Activated CD4-positive, alpha-beta T cell treated with anti-CD3 and anti-CD28 coated beads, Interleukin-2, amount 10 ng/mL, durations not matched to agents 7 days and 5 days (primary cell): Measurements from ENCODE around the gene SPTBN4. TPM values are rescaled to one million over a fixed set of nuclear protein-coding genes. Genes with fewer than 3 reads are reported as not detected.

ENCODE experiments used
- CTCF ChIA-PET: fragments of 350-600 bp; sonication (Branson Sonifier 250); formaldehyde crosslinking; loops from one replicate; lab custom pipeline; 2021; ENCODE audit warnings: antibody characterized with exemption; lab: Charles Lee
- POLR2A ChIA-PET: fragments of 350-600 bp; sonication (Branson Sonifier 250); formaldehyde crosslinking; loops from one replicate; lab custom pipeline; 2021; ENCODE audit warnings: antibody characterized with exemption; lab: Charles Lee
- DNase-seq: peaks from one replicate; pipeline ENCODE4 v3.0.0-alpha.2; 2020
- H3K27ac Mint-ChIP-seq: one replicate; pipeline ENCODE4 v1.8.0; 2021; ENCODE audit warnings: mild to moderate bottlenecking, moderate library complexity, mixed read lengths
- H3K27me3 Mint-ChIP-seq: one replicate; pipeline ENCODE4 v1.8.0; 2021; ENCODE audit warnings: mixed read lengths
- H3K36me3 Mint-ChIP-seq: one replicate; pipeline ENCODE4 v1.8.0; 2021; ENCODE audit warnings: low read depth, mixed read lengths
- H3K4me1 Mint-ChIP-seq: one replicate; pipeline ENCODE4 v1.8.0; 2021; ENCODE audit warnings: mixed read lengths
- H3K4me3 Mint-ChIP-seq: one replicate; pipeline ENCODE4 v1.8.0; 2021; ENCODE audit warnings: mild to moderate bottlenecking, moderate library complexity, mixed read lengths
- H3K9me3 Mint-ChIP-seq: one replicate; pipeline ENCODE4 v1.8.0; 2021; ENCODE audit warnings: mixed read lengths
- total RNA-seq, 2 experiments: library from RNA; stranded (reverse); gene quantifications; one replicate each; pipeline ENCODE4 v1.2.3, GENCODE V29; 2021

Gene SPTBN4
- total RNA-seq, 2 experiments from 2014 or later: 0.23 to 0.50 TPM

DNA sequence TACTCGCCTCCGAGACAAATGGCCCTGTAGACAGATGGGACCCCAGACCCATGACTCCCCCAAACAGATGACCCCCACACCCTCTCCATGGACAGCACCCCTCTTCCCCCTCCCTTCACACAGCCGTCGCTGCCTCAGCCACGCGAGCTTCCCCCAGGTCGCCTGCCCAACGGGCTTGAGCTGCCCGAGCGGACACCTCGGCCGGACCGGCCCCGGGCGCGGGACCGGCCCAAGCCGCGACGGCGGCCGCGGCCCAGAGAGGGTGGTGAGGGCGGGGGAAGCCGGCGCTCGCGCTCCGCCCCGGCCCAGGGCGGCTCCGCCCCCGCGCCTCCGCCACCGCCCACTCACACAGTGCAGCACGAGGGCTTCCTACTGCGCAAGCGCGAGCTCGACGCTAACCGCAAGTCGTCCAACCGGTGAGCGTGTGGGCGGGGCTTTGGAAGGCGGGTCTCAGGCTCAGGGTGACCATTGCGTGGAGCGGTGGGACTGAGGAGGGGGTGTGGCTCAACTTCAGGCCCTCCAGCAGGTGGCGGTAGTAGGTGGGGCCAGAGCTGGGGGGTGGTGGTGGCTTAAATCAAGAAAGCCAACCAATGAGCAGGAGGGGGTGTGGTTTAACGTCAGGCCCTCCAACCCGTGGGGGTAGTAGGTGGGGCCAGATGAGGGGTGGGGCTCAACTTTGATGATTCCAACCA, 103.7 kb downstream of the SPTBN4 start:
- Mint-ChIP-seq H3K4me1 (peaks cover 20% of the 10 kb centered on the region), H3K9me3 (peaks cover 3% of the 10 kb centered on the region), H3K4me3 (peak overlapping the region; percentile 65), H3K36me3 (no peaks in the 10 kb centered on the region), H3K27ac (peak overlapping the region; percentile 77), H3K27me3 (peaks cover 31% of the 10 kb centered on the region)
- ChIA-PET POLR2A (no interaction called here), CTCF (interaction anchor here (0.6 to 1.8 kb wide), 9 partner anchors 11 to 106 kb away, joined by 3 to 7 read pairs (median 3); no protein-coding TSS in a partner anchor)
- DNase-seq: peak; percentile 98

DNA sequence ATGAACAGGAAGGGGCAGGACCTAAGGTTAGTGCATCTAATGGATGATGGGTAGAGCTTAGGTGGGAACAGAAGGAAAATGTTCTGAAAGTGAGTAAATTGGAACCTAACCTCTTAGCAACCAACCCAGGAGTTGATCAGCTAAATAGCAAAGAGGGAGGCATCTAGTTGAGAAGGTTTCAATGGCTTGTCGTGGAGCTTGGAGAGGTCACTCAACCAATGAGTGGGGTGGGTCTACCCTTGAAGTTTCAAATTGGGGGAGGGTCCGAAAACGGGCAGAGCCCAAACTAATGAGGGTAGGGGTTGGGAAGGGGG, 104.2 kb downstream of the SPTBN4 start:
- H3K36me3 Mint-ChIP-seq: no peaks in the 10 kb centered on the region
- ChIA-PET CTCF (interaction anchor here (0.7 to 1.8 kb wide), 8 partner anchors 11 to 106 kb away, joined by 3 to 7 read pairs (median 3); no protein-coding TSS in a partner anchor), POLR2A (no interaction called here)
- peak overlapping the region; percentile 77 for H3K27ac Mint-ChIP-seq
- H3K4me3 Mint-ChIP-seq: peak overlapping the region; percentile 65
- peaks cover 3% of the 10 kb centered on the region for H3K9me3 Mint-ChIP-seq
- H3K4me1 Mint-ChIP-seq: peaks cover 21% of the 10 kb centered on the region
- H3K27me3 Mint-ChIP-seq: peaks cover 30% of the 10 kb centered on the region
- no peak for DNase-seq

DNA sequence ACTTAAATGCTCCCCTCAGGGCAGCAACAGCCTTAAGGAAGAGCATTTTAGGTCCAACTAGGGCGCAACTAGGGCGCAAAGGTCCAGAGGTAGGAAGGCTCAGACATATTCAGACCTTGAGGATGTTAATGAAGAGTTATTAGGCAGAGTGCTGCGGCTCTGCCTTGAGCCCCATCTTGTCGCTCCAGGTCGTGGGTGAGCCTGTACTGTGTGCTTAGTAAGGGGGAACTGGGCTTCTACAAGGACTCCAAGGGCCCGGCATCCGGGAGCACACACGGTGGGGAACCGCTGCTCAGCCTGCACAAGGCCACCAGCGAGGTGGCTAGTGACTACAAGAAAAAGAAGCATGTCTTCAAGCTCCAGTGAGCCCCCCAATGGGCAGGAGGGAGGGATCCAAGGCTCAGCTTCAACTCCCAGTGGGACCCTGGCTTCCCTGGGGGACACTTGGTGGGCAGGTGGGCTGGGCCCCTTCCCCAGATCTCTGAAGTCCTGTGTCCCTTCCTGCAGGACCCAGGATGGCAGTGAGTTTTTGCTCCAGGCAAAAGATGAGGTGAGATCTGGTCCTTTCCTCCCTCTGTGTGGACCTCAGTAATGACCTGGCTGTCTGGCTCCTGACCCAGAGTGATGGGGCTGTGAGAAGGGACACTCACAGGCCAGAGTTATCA, 105.2 kb downstream of the SPTBN4 start:
- POLR2A ChIA-PET: no interaction called here
- peaks cover 24% of the 10 kb centered on the region for H3K27me3 Mint-ChIP-seq

DNA sequence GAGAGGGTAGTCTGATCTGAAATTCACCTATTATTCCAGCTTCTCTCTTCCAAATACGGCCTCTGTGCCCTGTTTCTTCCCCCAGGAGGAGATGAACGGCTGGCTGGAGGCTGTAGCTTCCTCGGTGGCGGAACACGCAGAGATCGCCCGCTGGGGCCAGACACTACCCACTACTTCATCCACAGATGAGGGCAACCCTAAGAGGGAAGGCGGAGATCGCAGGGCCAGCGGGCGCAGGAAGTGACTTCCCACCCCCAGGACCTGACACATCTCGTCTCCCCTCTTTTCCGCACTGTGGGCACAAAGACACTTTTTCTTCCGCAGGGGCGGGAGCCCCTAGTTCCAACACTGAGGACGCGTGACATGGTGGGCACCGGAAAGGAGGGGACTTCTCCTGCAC, 108.5 kb downstream of the SPTBN4 start:
- peak overlapping the region; percentile 22 for H3K4me3 Mint-ChIP-seq
- H3K27ac Mint-ChIP-seq: no peak overlapping the region
- peaks cover 12% of the 10 kb centered on the region for H3K36me3 Mint-ChIP-seq
- DNase-seq: no peak
- no peaks in the 10 kb centered on the region for H3K27me3 Mint-ChIP-seq
- CTCF ChIA-PET: interaction anchor here (0.5 kb wide), 1 partner anchor 70 kb away, joined by 4 read pairs; no protein-coding TSS in a partner anchor
- peaks cover 3% of the 10 kb centered on the region for H3K9me3 Mint-ChIP-seq
- peaks cover 31% of the 10 kb centered on the region for H3K4me1 Mint-ChIP-seq
- POLR2A ChIA-PET: interaction anchor here (0.6 kb wide), 1 partner anchor 227 kb away, joined by 4 read pairs; the partner anchor contains the start of gene PLD3

More for the DNA sequence above, 105.2 kb downstream of the SPTBN4 start:
- CTCF ChIA-PET: interaction anchor here (1.5 to 1.8 kb wide), 2 partner anchors 10 to 31 kb away, joined by 4 to 7 read pairs; no protein-coding TSS in a partner anchor
- Mint-ChIP-seq H3K27ac (no peak overlapping the region), H3K9me3 (peaks cover 3% of the 10 kb centered on the region), H3K4me1 (peaks cover 28% of the 10 kb centered on the region), H3K4me3 (no peak overlapping the region), H3K36me3 (no peaks in the 10 kb centered on the region)
- no peak for DNase-seq

DNA sequence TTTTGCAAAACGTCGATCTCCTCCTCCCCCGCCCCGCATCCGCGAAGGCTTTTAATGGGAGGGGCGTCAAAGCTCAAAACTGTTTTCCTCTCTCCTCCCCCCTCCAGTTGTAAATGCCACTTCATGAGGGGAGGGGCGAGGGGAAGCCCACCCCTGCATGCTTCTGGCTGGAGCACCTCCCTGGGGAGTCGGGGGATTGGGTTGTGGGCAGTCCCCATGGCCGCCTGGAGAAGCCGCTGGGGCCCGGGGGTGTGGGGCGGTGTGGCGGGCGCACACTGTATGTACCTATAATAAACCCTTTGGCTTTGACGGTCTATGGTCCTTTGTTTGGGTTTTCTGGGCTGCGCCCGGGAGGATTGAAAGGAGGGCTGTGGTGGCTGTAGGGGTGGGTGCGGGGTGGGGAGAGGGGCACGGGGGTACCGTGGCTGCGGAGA, 109.4 kb downstream of the SPTBN4 start:
- ChIA-PET POLR2A (interaction anchor here (0.6 kb wide), 1 partner anchor 228 kb away, joined by 4 read pairs; the partner anchor contains the start of gene PLD3), CTCF (no interaction called here)
- H3K27ac Mint-ChIP-seq: peak overlapping the region; percentile 89
- no peaks in the 10 kb centered on the region for H3K9me3 Mint-ChIP-seq
- peaks cover 26% of the 10 kb centered on the region for H3K4me1 Mint-ChIP-seq
- peak overlapping the region; percentile 87 for H3K4me3 Mint-ChIP-seq
- DNase-seq: peak; percentile 39
- peaks cover 20% of the 10 kb centered on the region for H3K36me3 Mint-ChIP-seq
- no peaks in the 10 kb centered on the region for H3K27me3 Mint-ChIP-seq

DNA sequence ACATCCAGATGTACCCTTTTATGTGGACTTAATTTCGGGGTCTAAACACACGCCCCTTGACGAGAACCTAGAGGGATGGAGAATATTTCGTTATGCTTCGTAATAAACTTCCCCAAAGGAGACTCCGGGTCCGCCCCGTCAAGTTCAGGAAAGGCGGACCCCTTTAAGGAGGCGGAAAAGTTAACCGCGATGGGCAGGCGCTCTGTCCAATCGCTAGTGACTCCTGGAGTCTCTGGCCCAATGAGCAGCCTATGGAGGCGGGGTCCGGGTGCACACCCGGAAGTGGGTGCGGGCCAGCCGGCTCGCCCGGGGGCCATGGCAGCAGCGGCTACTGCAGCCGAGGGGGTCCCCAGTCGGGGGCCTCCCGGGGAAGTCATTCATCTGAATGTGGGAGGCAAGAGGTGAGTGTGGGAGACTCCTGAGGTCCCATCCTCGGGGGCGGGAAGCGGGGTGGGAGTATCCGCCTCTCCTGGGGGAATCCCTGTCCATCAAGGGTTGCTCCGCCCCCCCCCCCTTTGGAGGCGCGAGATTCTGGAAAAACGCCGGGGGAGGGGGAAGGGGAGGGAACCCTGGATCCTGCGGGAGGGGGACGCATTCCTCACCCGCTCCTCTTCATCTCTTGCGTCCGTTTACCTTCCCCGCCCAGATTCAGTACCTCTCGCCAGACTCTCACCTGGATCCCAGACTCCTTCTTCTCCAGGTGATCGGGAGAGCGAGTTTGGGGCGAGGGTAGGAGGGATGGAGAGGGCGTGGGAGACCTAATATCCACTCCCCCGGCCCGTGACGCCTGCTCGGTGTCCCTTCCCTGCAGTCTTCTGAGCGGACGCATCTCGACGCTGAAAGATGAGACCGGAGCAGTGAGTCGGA, 110.0 kb downstream of the SPTBN4 start, which contains the start of gene SHKBP1:
SHKBP1 (plus strand) TSS at position 289 of the 867 bp plus-strand sequence; CDS start at position 316, 27 bp downstream.
- no peaks in the 10 kb centered on the region for H3K9me3 Mint-ChIP-seq
- H3K36me3 Mint-ChIP-seq: peaks cover 24% of the 10 kb centered on the region
- DNase-seq: peak; percentile 95
- ChIA-PET POLR2A (no interaction called here), CTCF (interaction anchor here (0.6 to 0.8 kb wide), 2 partner anchors 23 to 237 kb away, joined by 3 read pairs; no protein-coding TSS in a partner anchor)
- peaks cover 26% of the 10 kb centered on the region for H3K4me1 Mint-ChIP-seq
- peak within 1 kb of the TSS; percentile 87 for H3K4me3 Mint-ChIP-seq
- H3K27me3 Mint-ChIP-seq: no peaks in the 10 kb centered on the region
- H3K27ac Mint-ChIP-seq: peak within 1 kb of the TSS; percentile 89

DNA sequence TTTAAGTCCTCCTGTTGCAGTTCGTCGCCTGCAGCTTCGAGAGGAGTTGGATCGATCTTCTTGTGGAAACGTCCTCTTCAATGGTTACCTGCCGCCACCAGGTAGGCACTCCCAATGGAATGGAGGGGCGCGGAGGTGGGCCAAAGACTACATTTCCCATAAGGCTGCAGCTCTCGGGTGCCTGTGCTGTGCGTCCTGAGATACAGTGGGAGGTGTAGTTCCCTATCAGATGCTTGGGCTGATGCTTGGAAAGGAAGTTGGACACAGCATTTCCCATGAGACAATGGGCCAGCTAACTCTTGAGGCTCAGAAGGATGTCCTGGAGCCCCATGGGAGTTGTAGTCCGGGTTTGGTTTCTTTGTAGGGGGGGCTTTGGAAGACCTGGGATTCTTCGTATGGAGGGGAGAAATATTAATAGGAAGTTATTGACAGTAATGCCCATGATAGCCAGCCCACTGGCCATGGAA, 111.7 kb downstream of the SPTBN4 start:
- ChIA-PET POLR2A (no interaction called here), CTCF (interaction anchor here (1.0 kb wide), 1 partner anchor 15 kb away, joined by 3 read pairs; no protein-coding TSS in a partner anchor)
- H3K27ac Mint-ChIP-seq: peak overlapping the region; percentile 28
- H3K27me3 Mint-ChIP-seq: no peaks in the 10 kb centered on the region
- peaks cover 26% of the 10 kb centered on the region for H3K4me1 Mint-ChIP-seq
- peaks cover 30% of the 10 kb centered on the region for H3K36me3 Mint-ChIP-seq
- no peak for DNase-seq
- H3K4me3 Mint-ChIP-seq: peak overlapping the region; percentile 87
- no peaks in the 10 kb centered on the region for H3K9me3 Mint-ChIP-seq

DNA sequence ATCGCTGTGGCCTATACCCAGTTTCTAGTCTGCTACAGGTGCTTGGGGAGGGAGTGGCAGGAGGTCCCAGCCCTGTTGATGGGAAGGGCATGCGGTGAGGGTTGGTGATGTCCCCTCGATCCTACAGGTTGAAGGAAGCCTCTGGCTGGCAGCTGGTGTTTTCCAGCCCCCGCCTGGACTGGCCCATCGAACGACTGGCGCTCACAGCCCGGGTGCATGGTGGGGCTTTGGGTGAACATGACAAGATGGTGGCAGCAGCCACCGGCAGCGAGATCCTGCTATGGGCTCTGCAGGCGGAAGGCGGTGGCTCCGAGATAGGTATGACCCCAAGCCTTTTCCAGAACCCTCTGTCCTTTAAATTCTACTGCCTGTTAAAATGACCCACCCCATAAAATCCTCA, 113.8 kb downstream of the SPTBN4 start:
- Mint-ChIP-seq H3K27me3 (no peaks in the 10 kb centered on the region), H3K36me3 (peaks cover 44% of the 10 kb centered on the region), H3K9me3 (no peaks in the 10 kb centered on the region), H3K4me1 (peaks cover 25% of the 10 kb centered on the region), H3K4me3 (no peak overlapping the region), H3K27ac (no peak overlapping the region)
- POLR2A ChIA-PET: no interaction called here
- DNase-seq: no peak
- CTCF ChIA-PET: no interaction called here

DNA sequence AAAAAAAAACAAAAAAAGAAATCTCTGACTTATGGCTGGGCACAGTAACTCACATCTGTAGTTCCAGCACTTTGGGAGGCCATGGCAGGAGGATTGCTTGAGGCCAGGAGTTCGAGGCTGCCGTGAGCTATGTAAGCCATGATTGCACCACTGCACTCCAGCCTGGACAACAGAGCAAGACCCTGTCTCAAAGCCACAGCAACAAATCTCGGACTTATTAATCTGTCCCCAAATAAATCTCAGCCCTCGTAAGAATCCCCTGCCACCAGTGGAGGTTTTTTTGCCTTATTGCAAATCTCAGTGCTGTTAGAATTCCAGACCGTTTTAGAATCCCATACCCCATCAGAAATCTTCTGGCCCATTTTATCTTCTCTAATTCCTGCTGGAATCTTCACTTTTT, 114.7 kb downstream of the SPTBN4 start:
- H3K4me1 Mint-ChIP-seq: peaks cover 26% of the 10 kb centered on the region
- ChIA-PET CTCF (interaction anchor here (1.0 to 1.5 kb wide), 2 partner anchors 11 to 32 kb away, joined by 3 to 7 read pairs; no protein-coding TSS in a partner anchor), POLR2A (no interaction called here)
- no peak for DNase-seq
- no peaks in the 10 kb centered on the region for H3K9me3 Mint-ChIP-seq
- no peak overlapping the region for H3K27ac Mint-ChIP-seq
- peaks cover 51% of the 10 kb centered on the region for H3K36me3 Mint-ChIP-seq
- no peaks in the 10 kb centered on the region for H3K27me3 Mint-ChIP-seq
- no peak overlapping the region for H3K4me3 Mint-ChIP-seq

DNA sequence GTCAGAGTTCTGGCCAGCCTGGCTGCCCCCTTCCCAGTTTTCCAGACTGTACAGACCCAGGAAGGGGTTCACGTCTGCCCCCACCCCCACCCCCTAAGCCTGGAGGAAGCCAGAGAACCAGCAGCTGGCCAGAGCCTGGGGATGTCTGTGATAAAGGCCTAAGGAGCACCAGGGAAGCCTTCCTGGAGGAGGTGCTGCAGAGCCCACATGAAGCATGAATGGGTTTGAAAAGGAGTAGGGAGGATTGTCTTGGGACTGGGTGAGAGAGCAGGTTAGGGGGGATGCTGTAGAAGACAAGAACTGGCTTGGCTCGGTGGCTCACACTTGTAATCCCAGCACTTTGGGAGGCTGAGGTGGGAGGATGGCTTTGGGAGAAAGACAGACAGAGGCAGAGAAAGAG, 115.7 kb downstream of the SPTBN4 start:
- Mint-ChIP-seq H3K27ac (no peak overlapping the region), H3K4me1 (peaks cover 24% of the 10 kb centered on the region), H3K4me3 (no peak overlapping the region), H3K9me3 (no peaks in the 10 kb centered on the region), H3K27me3 (no peaks in the 10 kb centered on the region), H3K36me3 (peaks cover 57% of the 10 kb centered on the region)
- ChIA-PET POLR2A (no interaction called here), CTCF (interaction anchor here (1.5 kb wide), 1 partner anchor 12 kb away, joined by 7 read pairs; no protein-coding TSS in a partner anchor)
- no peak for DNase-seq

DNA sequence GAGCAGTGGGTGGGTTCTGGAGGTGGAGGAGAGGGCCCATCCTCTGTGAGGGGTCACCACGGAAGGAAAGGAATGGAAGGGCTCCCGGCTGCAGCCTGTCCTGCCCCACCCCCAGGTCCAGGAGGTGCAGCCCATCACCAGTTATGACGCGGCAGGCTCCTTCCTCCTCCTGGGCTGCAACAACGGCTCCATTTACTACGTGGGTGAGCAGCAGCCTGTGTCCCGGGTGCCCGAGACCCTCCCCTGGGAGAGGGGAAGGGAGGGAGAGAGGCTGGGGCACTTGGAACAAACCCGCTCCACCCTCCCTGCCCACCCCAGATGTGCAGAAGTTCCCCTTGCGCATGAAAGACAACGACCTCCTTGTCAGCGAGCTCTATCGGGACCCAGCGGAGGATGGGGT, 116.5 kb downstream of the SPTBN4 start:
- CTCF ChIA-PET: no interaction called here
- H3K27ac Mint-ChIP-seq: no peak overlapping the region
- POLR2A ChIA-PET: no interaction called here
- no peaks in the 10 kb centered on the region for H3K27me3 Mint-ChIP-seq
- H3K4me1 Mint-ChIP-seq: peaks cover 18% of the 10 kb centered on the region
- H3K4me3 Mint-ChIP-seq: no peak overlapping the region
- no peak for DNase-seq
- H3K9me3 Mint-ChIP-seq: no peaks in the 10 kb centered on the region
- peaks cover 58% of the 10 kb centered on the region for H3K36me3 Mint-ChIP-seq

DNA sequence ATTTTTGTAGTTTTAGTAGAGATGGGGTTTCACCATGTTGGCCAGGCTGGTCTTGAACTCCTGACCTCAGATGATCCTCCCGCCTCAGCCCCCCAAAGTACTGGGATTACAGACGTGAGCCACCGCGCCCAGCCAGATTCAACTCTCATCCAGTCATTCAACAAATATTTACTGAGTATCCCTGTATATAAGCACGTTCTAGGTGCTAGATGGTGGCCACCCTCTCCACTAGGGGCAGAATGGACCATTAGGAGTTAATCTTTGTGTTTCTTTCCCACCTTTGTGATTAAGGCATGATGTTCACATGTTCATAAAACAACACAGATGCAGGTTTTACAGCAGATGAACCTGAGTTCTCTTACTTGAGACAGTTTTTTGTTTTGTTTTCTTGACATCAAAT, 117.2 kb downstream of the SPTBN4 start:
- Mint-ChIP-seq H3K4me3 (no peak overlapping the region), H3K9me3 (no peaks in the 10 kb centered on the region), H3K27ac (no peak overlapping the region), H3K27me3 (no peaks in the 10 kb centered on the region), H3K4me1 (peaks cover 13% of the 10 kb centered on the region), H3K36me3 (peaks cover 54% of the 10 kb centered on the region)
- ChIA-PET POLR2A (no interaction called here), CTCF (interaction anchor here (1.2 kb wide), 1 partner anchor 10 kb away, joined by 3 read pairs; no protein-coding TSS in a partner anchor)
- no peak for DNase-seq
